ENCODE data around the gene CTBS.
"Not testable (repeated sequence)": the region's sequence is repeated elsewhere in the genome, so short reads cannot be mapped to it uniquely, and the experiment has no call there.

CTBS gene

DNA sequence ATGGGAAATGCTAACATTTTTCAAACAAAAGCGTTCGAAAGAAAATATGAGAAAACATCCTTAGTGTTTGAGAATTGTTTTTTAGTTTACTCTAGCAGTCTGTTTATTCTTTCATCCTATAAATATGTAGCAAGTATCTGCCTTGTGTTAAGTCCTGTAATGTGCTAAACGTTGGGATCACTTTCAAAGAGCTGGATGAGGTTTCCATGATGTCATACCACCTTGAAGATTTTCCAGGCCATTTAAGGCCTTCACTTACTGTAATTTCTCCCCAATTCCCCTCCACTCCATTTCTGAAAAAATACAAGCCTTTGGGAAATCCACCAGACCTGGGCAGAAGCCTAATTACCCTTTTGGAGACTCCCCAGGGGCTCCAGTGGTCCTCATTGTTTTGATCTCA, 24.2 kb upstream of the CTBS start:
- no peak overlapping the region; the same call in 1 of the 2 replicates for H3K4me3 ChIP-seq (ENCODE audit: low read depth, low read length)
- CTCF ChIA-PET = interaction anchor here (0.6 to 11.1 kb wide), 2 partner anchors 10 to 159 kb away, joined by 3 to 188 read pairs; no protein-coding TSS in a partner anchor
- TF ChIP-seq, protein P1, sequence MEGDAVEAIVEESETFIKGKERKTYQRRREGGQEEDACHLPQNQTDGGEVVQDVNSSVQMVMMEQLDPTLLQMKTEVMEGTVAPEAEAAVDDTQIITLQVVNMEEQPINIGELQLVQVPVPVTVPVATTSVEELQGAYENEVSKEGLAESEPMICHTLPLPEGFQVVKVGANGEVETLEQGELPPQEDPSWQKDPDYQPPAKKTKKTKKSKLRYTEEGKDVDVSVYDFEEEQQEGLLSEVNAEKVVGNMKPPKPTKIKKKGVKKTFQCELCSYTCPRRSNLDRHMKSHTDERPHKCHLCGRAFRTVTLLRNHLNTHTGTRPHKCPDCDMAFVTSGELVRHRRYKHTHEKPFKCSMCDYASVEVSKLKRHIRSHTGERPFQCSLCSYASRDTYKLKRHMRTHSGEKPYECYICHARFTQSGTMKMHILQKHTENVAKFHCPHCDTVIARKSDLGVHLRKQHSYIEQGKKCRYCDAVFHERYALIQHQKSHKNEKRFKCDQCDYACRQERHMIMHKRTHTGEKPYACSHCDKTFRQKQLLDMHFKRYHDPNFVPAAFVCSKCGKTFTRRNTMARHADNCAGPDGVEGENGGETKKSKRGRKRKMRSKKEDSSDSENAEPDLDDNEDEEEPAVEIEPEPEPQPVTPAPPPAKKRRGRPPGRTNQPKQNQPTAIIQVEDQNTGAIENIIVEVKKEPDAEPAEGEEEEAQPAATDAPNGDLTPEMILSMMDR (IDR thresholded peaks at IDR 0.05; ENCODE audit: insufficient read depth, low read length, missing control alignments) = no peak
- POLR2A ChIA-PET = interaction anchor here (1.0 to 3.0 kb wide), 3 partner anchors 25 to 95 kb away, joined by 3 to 14 read pairs (median 8); partner anchors contain the start of genes CTBS, GNG5 and SPATA1
- DNase-seq (ENCODE audit: low read depth, low spot score) = no peak

DNA sequence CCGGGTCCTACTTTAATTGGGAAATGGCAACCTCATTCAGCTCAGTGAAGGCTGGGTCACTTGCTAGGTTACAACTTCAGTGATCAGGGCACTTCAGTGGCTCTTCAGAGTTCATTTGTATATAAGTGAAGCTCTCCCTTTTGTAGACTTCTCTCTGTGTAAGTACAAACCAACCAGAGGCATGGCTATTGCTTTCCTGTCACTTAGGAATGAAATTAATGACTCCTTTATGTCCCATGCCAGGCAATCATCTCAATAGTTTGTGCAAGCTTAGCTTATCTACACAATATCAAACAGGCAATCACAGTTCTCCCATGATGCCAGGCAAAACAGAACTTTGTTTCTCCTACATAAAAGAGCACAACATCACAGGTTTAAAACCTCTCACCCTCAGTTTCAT, 22.8 kb upstream of the CTBS start:
- ChIA-PET CTCF (interaction anchor here (1.0 to 1.3 kb wide), 4 partner anchors 8 to 474 kb away, joined by 3 to 4 read pairs (median 4); no protein-coding TSS in a partner anchor), POLR2A (no interaction called here)
- H3K4me3 ChIP-seq (ENCODE audit: low read depth, low read length) = no peak overlapping the region
- TF ChIP-seq, protein P1 (IDR thresholded peaks at IDR 0.05; ENCODE audit: insufficient read depth, low read length, missing control alignments) = no peak
- no peak for DNase-seq (ENCODE audit: low read depth, low spot score)

DNA sequence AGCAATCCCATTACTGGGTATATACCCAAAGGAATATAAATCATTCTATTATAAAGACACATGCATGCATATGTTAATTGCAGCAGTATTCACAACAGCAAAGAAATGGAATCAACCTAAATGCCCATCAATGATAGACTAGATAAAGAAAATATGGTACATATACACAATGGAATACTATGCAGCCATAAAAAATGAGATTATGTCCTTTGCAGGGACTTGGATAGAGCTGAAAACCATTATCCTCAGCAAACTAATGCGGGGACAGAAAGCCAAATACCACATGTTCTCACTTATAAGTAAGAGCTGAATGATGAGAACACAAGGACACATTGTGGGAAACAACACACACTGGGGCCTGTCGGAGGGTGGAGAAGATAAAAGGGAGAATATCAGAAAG, 20.7 kb upstream of the CTBS start:
- DNase-seq (ENCODE audit: low read depth, low spot score); POLR2A ChIA-PET: not testable (repeated sequence)
- CTCF ChIA-PET = interaction anchor here (0.7 kb wide), 1 partner anchor 10 kb away, joined by 3 read pairs; no protein-coding TSS in a partner anchor

DNA sequence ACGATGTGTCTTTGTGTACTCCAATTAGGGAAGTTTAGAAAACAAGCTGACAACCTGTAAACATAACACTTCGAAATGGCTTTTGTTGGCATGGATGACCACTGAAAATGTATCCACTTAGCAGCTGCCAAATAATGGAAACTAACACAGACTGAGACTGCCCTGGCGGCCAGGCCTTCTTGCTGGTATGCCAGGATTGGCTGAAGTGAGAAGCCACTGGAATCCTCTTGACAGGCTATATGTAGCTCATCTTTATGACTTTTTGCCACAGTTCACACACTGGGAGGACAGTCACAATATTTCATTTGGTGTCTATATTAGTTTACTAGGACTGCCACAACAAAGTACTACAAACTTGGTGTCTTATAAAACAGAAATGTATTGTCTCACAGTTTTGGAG, 12.9 kb upstream of the CTBS start:
- H3K4me3 ChIP-seq (ENCODE audit: low read depth, low read length) = no peak overlapping the region
- DNase-seq (ENCODE audit: low read depth, low spot score) = no peak
- TF ChIP-seq, protein P1 (IDR thresholded peaks at IDR 0.05; ENCODE audit: insufficient read depth, low read length, missing control alignments) = no peak
- CTCF ChIA-PET = interaction anchor here (0.7 to 2.4 kb wide), 4 partner anchors 14 to 47 kb away, joined by 3 to 7 read pairs (median 4); partner anchors contain the start of gene CTBS
- POLR2A ChIA-PET = no interaction called here

More for the DNA sequence above, 20.7 kb upstream of the CTBS start:
- not testable (repeated sequence) for H3K4me3 ChIP-seq (ENCODE audit: low read depth, low read length)

DNA sequence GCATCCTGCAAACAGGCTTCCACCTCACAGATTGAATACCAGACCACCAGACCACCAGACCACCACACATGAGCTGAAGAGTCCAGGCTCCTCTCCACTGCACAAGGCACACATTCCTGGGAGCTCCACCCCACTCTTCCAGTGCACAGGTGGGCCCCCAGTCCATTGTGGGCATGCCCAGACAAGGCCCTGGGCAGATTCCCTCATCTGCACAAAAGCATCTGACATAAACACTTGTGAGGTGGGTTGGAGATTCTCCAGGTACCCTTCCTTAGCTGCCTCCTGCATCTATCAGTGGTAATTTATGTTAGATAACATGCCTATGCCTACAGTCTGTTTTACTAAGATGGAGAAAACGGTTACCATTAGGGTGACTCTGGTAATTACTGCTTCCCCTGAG, 11.6 kb upstream of the CTBS start:
- TF ChIP-seq, protein P1 (IDR thresholded peaks at IDR 0.05; ENCODE audit: insufficient read depth, low read length, missing control alignments) = no peak
- H3K4me3 ChIP-seq (ENCODE audit: low read depth, low read length) = no peak overlapping the region
- POLR2A ChIA-PET = interaction anchor here (1.0 kb wide), 1 partner anchor 12 kb away, joined by 3 read pairs; the partner anchor contains the start of gene CTBS
- no peak for DNase-seq (ENCODE audit: low read depth, low spot score)
- CTCF ChIA-PET = interaction anchor here (0.8 to 2.4 kb wide), 5 partner anchors 12 to 168 kb away, joined by 3 to 7 read pairs (median 4); partner anchors contain the start of gene CTBS

DNA sequence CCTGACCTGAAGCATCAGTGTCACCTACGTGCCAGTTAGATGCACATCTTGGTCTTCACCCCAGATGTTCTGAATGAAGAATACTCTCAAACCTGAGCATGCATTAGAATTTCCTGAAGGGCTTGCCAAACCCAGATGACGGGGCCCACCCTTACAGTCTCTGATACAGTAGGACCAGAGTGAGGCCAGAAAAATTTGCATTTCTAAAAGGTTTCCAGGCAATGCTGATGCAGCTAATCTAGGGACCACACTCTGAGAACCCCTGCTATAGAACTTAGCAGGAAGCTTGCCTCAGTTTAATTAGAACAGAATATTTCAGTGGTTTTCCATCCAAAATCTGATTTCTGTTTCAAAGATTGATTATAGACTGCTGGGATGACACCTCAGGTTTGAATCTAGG, 9.9 kb upstream of the CTBS start:
- POLR2A ChIA-PET = no interaction called here
- DNase-seq (ENCODE audit: low read depth, low spot score) = no peak
- no peak overlapping the region for H3K4me3 ChIP-seq (ENCODE audit: low read depth, low read length)
- TF ChIP-seq, protein P1 (IDR thresholded peaks at IDR 0.05; ENCODE audit: insufficient read depth, low read length, missing control alignments) = no peak
- CTCF ChIA-PET = no interaction called here

DNA sequence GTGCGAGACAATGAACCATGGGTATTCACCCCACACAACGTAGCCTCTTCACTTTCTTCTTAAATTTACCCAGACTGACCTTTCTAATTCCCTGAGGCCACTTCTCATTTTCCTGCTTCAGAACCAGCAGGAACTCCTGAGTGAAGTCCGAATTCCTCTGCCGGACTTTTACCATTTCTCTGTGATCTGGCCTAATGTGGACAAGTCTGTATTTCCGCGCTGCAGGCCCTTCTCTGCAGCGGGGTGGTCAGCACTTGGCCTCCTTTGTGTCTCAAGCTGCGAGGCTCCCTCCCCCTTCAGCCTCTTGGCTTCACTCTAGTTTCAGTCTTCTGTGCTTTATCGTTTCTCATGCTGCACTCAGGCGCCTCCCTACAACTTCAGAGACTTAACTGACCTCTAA, 9.4 kb upstream of the CTBS start:
- ChIA-PET POLR2A (no interaction called here), CTCF (interaction anchor here (1.9 kb wide), 1 partner anchor 10 kb away, joined by 5 read pairs; the partner anchor contains the start of gene CTBS)
- H3K4me3 ChIP-seq (ENCODE audit: low read depth, low read length) = no peak overlapping the region
- TF ChIP-seq, protein P1 (IDR thresholded peaks at IDR 0.05; ENCODE audit: insufficient read depth, low read length, missing control alignments) = no peak
- no peak for DNase-seq (ENCODE audit: low read depth, low spot score)
